Measurements from ENCODE around the gene WDFY1.

- TF ChIP-seq CTCF (IDR thresholded peaks at IDR 0.05) (no peak), POLR2A (IDR thresholded peaks at IDR 0.05) (no peak)
Measured at GRCh38 chr2:223896833-223897311, 48.3 kb downstream of the WDFY1 start.

All from Peyer's patch (tissue), 4 donors.